ENCODE measurements around the gene UTS2B.
"Not testable (repeated sequence)": the region's sequence is repeated elsewhere in the genome, so short reads cannot be mapped to it uniquely, and the experiment has no call there.

- TF ChIP-seq CTCF (IDR thresholded peaks at IDR 0.05; ENCODE audit: low read depth, low read length); EZH2phosphoT487 (IDR thresholded peaks at IDR 0.05; ENCODE audit: low read depth): not testable (repeated sequence)
These were observed 84.3 kb downstream of the UTS2B start for GRCh38 chr3:191246034-191246433.
